HG02943 (cell line): ENCODE measurements around the gene ZFYVE27.

Experiments
- ATAC-seq: cut with Tn5 transposase; IDR thresholded peaks from one replicate; pipeline ENCODE4 v1.9.1; 2021; ENCODE audit warnings: mild to moderate bottlenecking, low read depth, moderate library complexity; ENCODE audit not compliant: unreplicated experiment

ZFYVE27 gene

DNA sequence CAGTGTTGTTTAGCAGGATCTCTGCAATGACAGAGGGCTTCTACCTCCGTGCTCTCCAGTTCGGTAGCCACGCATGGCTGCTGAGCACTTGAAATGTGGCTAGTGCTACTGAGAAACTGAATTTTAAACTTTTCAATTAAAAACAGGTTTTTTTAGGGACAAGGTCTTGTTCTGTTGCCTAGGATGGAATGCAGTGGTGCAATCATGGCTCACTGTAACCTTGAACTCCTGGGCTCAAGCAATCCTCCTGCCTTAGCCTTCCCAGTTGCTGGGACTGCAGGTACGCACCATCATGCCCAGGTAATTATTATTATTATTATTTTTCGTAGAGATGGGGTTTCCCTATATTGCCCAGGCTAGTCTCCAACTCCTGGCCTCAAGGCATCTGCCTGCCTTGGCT is 48.3 kb downstream of the ZFYVE27 start:
- ATAC-seq: no peak

DNA sequence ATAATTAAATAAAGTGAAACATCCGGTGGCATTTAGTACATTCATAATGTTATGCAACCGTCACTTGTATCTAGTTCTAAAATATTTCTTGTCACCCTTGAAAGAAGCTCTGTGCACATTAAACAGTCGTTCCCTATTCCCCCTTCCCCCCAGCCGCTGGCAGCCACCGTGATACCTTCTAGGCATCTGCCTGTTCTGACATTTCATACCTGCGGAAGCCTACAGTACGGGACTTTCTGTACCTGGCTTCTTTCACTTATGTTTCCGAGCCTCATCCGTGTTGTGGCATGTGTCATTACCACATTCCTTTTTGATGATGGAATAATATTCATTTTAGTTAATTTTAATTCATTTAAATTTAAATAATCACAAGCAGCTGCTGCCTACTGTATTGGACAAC is 48.8 kb downstream of the ZFYVE27 start:
- no peak for ATAC-seq

DNA sequence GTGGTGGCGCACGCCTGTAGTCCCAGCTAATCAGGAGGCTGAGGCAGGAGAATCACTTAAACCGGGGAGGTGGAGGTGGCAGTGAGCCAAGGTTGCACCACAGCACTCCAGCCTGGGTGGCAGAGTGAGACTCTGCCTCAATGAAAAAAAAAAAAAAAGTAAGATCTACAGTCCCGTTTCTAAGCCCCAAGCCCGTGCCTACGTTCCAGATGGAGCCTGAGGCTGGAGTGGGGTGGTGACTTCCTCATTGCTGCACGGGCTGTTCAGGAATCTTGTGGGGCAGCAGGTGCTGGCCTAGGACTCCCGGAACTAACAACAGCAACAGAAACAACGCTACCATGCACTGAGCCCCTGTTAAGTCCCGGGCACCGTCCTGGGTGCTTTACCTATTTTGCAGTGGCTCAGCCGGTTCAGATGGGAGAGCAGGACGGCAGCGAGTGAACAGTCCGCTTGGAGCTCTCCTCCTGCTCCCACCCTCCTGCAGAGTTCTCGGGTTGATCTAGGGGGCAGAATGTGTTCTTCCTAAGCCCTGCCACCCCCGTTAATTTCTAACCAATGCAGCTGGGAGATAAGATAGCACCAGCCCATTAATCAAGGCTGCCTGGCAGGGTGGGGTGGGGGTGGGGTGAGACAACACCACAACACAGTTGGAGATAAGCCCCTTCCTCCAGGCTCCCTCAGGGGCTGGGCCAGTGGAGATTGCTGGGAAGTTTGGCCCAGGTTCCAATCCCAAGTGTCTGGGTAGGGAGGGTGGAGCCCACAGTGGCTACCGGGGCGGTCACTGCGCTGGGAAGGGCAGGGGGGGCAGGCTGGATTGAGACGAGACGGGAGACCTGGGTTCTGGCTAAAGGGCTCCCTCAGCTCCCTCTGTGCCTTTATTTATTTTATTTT is 51.9 kb downstream of the ZFYVE27 start:
- ATAC-seq: no peak

DNA sequence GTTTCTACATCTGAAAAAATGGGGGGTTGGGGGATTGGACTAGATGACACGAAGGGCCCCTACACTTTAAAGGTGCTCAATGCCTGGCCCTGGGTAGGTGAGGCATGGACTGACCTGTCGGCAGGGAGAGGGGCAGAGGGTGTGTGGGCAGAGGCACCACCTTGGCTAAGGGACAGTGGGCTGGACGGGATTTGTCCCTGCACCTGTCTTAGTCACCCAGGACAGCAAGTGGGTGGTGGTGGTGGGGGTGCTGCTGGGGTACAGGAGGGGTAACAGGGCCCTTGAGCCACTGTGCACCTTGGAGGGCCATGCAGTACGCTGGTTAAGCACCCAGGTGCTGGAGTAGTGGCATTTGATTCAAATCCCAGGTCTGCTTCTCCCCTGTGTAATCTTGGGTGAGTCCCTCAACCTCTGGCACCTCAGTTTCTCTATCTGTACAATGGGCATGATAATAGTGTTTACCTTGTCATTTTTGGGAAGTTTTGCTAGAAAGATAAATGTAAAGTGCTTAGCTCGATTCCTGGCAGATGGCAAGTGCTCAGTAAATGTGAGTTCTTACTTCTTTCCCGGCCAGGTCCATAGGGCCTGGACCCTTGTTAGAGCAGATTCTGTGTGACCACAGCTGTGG is 53.0 kb downstream of the ZFYVE27 start:
- ATAC-seq: no peak

DNA sequence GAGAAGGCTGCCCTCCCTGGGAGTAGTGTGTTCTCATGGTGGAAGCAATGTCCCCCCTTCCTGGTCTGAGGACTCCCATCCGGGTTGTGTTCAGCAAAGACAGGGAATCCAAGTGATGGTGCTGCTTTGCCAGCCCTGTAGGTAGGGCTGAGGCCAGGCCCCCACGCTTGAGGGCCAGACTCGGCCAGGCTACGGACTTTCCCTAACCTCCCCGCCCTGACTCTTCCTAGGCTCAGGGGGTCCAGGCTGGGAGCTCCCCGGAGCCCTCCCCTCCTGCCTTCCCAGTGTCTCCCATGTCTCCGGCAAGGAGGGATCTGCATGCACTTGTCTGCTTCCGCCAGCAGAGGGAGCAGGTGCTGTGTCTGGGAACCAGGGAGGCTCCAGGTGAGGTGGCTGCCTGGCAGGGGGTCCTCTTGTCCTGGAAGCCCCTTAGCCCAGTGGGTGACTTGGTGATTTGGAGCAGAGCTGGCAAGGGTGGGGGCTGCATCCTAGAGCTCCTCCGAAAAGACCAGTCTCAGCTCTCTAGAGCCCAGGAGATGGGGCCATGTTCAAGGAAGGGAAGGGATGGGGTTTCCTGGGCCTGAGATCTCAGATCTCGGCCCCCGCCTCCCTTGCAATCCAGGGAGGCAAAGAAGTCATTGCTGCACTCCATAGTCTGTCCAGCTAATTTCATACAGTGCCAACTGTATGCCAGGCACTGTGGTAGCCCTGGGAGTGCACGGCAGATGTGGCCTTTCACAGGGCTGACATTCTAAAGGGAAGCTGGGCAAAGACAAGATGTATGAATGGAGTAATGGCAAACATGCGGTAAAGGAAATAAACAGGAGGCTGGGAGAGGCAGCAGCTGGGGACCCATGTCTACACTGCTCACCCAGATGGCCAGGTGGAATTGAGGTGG is 55.1 kb downstream of the ZFYVE27 start:
- ATAC-seq: no peak

DNA sequence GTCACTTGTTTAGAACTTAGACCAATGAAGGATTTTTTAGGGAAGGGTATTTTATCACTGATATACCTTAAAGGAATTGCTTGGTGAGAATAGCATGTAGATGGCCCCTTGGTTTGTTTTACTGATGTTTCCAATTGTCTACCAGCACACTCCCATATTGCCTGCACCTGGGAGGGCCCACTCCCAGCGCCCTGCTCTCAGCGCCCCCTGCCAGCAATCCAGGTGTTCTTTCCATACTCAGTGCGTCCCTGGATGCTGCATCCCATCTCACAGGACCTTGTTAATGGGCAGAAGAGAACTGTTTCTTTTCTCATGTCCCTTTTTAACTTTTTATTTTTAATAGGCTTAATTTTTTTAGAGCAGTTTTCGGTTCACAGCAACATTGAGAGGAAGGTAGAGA is 59.0 kb downstream of the ZFYVE27 start:
- ATAC-seq: no peak

DNA sequence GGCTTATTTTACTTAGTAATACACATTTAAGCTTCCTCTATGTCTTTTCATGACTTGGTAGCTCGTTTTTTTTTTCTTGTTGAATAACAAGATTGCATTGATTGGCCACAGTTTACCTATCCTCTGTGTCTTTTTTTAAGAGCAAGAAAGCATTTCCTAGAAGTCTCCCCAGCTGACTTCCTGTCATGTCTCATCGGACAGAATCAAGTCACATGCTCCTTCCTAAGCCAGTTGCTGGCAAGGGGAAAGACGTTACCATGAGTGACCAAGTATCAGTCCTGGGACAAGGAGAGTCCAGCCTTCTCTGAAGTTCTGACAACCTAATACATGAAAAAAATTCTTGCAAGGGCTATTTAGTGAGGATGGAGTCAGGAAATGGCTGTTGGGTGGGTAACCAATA is 59.7 kb downstream of the ZFYVE27 start:
- ATAC-seq: no peak

DNA sequence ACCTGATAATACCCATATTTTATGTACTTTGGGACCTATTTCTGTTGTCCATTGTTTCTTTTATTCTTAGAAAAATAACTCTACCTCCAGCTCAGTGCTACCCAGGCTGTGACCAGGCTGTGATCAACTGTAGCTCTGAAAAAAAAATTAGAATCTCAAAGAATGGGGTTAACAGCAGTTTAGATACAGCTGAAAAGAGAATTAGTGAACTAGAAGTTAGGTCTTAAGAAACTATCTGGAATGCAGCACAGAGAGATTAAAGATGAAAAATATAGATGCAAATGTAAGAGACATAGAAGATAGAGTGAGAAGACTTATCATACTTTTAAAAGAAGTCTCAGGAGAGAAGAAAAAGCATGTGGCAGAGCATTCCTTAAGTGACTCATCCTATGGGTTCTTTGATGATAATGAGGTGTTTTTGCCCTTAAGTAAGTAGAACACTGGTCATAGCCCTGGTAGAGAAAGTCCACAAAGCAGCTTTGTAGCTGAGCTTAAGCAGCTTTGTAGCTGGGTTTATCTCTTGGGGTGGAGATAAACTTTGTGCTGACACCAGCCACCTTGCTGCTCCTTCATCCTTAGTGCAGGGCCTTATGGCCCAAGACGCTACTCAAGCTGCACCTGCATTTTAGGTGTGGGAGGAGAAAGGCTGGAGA is 62.2 kb downstream of the ZFYVE27 start:
- no peak for ATAC-seq

DNA sequence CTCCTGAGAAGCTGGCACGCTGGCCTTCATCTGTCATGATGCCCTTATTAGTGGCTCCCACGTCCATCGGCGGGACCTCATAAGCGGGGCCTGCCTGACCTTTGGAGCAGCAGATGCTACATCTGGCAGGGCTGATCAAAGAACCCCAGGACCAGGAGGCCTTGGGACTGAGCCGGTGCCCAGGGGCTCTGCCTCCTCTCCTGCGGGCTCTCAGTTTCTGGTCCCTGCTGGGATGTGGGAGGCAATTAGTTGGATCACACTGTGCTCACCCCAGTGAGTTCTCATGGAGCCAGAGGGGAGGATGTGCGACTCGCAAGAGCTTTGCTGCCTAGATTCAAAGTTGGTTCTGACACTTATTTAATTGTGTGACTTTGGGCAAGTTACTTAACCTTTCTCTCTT is 63.5 kb downstream of the ZFYVE27 start:
- ATAC-seq: no peak

- no peak for ATAC-seq
These were observed 64.5 kb downstream of the ZFYVE27 start for GRCh38 chr10:97801422-97801821.

DNA sequence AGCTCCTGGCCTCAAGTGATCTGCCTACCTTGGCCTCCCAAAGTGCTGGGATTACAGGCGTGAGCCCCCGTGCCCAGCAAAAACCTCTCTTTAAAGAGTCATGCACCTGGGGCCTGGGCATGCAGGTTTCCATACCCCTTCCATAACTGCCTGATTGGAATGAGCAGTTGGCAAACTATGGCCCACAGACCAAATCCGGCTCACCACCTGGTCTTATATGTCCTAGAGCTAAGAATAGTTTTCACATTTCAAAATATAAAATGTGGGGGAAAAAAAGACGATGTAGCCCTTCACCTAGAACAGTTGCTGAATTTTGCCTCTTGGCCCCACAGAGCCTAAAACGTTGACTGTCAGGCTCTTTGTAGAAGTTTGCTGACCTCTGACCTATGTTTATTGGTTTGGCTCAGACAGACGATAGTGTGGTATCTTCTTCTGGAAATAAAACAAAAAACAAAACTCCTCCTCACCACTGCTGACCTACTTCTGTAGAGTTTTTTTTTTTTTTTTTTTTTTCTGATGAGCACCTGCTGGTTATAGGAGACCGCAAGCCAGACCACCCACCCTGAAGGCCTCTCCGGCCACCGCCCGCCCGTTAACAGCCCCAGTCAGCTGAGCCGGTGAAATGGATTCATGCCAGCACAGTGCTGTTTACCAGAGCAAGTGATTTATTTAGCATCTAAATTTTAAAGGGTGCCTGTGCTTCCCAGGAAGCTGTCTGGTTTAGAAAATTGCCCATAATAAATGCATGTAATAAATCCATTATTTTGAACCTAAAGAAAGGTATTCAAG is 68.4 kb downstream of the ZFYVE27 start:
- ATAC-seq: no peak

GRCh38 chr10:97805949-97806348 is 69.0 kb downstream of the ZFYVE27 start:
- no peak for ATAC-seq

DNA sequence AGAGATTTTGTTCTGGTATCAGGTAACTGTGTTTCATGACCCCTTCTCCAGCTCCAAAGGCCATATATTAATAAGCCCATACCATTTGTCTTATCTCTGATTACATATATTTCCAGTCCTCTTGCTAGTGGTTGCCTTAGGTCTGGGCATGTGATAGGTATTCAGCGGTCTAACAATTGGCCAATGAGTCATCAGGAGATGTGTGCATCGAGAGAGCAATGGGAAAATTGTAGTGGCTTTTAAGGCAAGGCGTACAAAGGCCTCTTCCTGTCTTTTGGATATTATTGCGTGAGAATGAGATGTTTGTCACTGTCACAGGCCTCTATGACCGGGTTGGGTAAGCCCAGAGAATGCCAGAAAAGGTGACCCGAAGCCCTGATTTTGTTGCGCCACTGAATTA is 73.5 kb downstream of the ZFYVE27 start:
- ATAC-seq: no peak
